Smooth muscle cell of trachea (primary cell): Measurements from ENCODE around the gene CCNC. TPM values are rescaled to one million over a fixed set of nuclear protein-coding genes. Genes with fewer than 3 reads are reported as not detected.

ENCODE experiments used
- total RNA-seq: library from RNA; depleted of rRNA; stranded (reverse); fragments of >200 nt; gene quantifications from 2 replicates; pipeline ENCODE4 v1.2.1, GENCODE V29; 2014

Gene CCNC
- total RNA-seq: 73.3 and 121 TPM in 2 replicates

GRCh38 chr6:99568103-99568933, at the start of gene CCNC:
Gene CCNC, minus strand, starts transcription at chr6:99568660. Its CDS starts 133 bp downstream, at chr6:99568527.

GRCh38 chr6:99606656-99607415, 38.4 kb upstream of the CCNC start, which contains the start of gene PRDM13:
Gene PRDM13, plus strand, starts transcription at chr6:99606833. Its CDS starts 202 bp downstream, at chr6:99607035.

Other genes starting within 250 kb of the CCNC start
- 0.66 and 1.3 TPM in 2 replicates for gene FAXC, start 219.0 kb downstream of the CCNC start, total RNA-seq
- gene COQ3, start 174.5 kb downstream of the CCNC start, total RNA-seq: 3.3 and 11.3 TPM in 2 replicates
- 64.5 and 100 TPM in 2 replicates for gene PNISR, start 143.4 kb downstream of the CCNC start, total RNA-seq
- gene USP45, start 53.2 kb downstream of the CCNC start, total RNA-seq: 19.2 and 25.6 TPM in 2 replicates
- gene PRDM13, start 38.2 kb upstream of the CCNC start, total RNA-seq: not detected in 2 replicates